HepG2 (cell line): ENCODE results near the gene TPSB2. TPM values are rescaled to one million over a fixed set of nuclear protein-coding genes. Genes with fewer than 3 reads are reported as not detected.

Experiments used
- ATAC-seq: fragments of 200-7000 bp; cut with Tn5 transposase; 3 replicates; pipeline ENCODE4 v1.9.1; 2020; ENCODE audit warnings: mild to moderate bottlenecking, moderate library complexity
- BruUV-seq: library from RNA; stranded (reverse); fragments of 400-500 nt; replicated peaks from 2 replicates; lab custom pipeline; 2021; lab: Mats Ljungman, UMichigan
- CTCF ChIA-PET: fragments of 300-600 bp; formaldehyde crosslinking; extraction: SDS; loops from one replicate; lab custom pipeline; 2021; ENCODE audit warnings: low total read pairs, inconsistent platforms, low intra/inter-chr PET ratio; lab: Yijun Ruan, JAX
- POLR2A ChIA-PET: fragments of 350-600 bp; sonication (Branson Sonifier 250); formaldehyde crosslinking; loops from one replicate; lab custom pipeline; 2020; ENCODE audit warnings: antibody characterized with exemption, inconsistent platforms; lab: Yijun Ruan, JAX
- DNase-seq: peaks from one replicate; pipeline ENCODE4 v3.0.0-alpha.2; 2015; ENCODE audit warnings: low spot score
- FAIRE-seq: peaks from 3 replicates; lab custom pipeline; 2011; peaks lifted over from hg19 to GRCh38; lab: Jason Lieb, UNC
- H2AFZ ChIP-seq: one replicate; pipeline ENCODE4 v1.6.1; 2011; ENCODE audit warnings: low read length, inconsistent platforms
- H3K27ac ChIP-seq: fragments of 300-600 bp; 3 replicates; pipeline ENCODE4 v1.8.0; 2011; ENCODE audit warnings: mixed run types, mild to moderate bottlenecking, mixed read lengths, low read length, inconsistent platforms; ENCODE audit not compliant: insufficient read depth; ENCODE audit errors: extremely low read length
- H3K27me3 ChIP-seq, 2 experiments: fragments of 200-600 bp in 1 of 2; 2 replicates in 1 of 2; 3 replicates in 1 of 2; pipeline versions ENCODE4 v1.6.0 to v1.8.0; 2011; ENCODE audit warnings: low read length in 2 of 2, mild to moderate bottlenecking in 2 of 2, moderate library complexity in 2 of 2, inconsistent platforms in 1 of 2; ENCODE audit not compliant: insufficient read depth in 2 of 2, control insufficient read depth in 1 of 2
- H3K36me3 ChIP-seq, 2 experiments: fragments of 200-600 bp in 1 of 2; replicated peaks in 1 of 2; 2 replicates in 1 of 2; 3 replicates in 1 of 2; pipeline versions ENCODE4 v1.5.1 to v1.8.0; 2011; ENCODE audit warnings: low read length in 2 of 2, inconsistent platforms in 1 of 2; ENCODE audit not compliant: insufficient read depth in 2 of 2, control insufficient read depth in 1 of 2
- H3K4me1 ChIP-seq: 2 replicates; pipeline ENCODE4 v1.5.1; 2012; ENCODE audit warnings: low read length, inconsistent platforms; ENCODE audit not compliant: insufficient read depth
- H3K4me2 ChIP-seq: 2 replicates; pipeline ENCODE4 v1.6.0; 2011; ENCODE audit warnings: low read depth, low read length, inconsistent platforms
- H3K4me3 ChIP-seq, 3 experiments: fragments of 200-600 bp in 1 of 3; sonication (generic), shearing (Covaris generic) in 1 of 3; replicated peaks in 1 of 3; 2 replicates each; pipeline ENCODE4 v1.5.1; 2011 to 2016; ENCODE audit warnings: low read length in 3 of 3, inconsistent platforms in 2 of 3, low read depth in 2 of 3, mild to moderate bottlenecking in 2 of 3, control low read depth in 1 of 3, mixed read lengths in 1 of 3; ENCODE audit not compliant: insufficient read depth in 1 of 3
- H3K79me2 ChIP-seq: one replicate; pipeline ENCODE4 v1.6.1; 2011; ENCODE audit warnings: low read length, inconsistent platforms; ENCODE audit not compliant: insufficient read depth
- H3K9ac ChIP-seq: 2 replicates; pipeline ENCODE4 v1.6.0; 2011; ENCODE audit warnings: mild to moderate bottlenecking, low read depth, low read length, inconsistent platforms; ENCODE audit not compliant: insufficient read depth
- H3K9me3 ChIP-seq: 2 replicates; pipeline ENCODE4 v1.5.1; 2012; ENCODE audit warnings: mild to moderate bottlenecking, low read length
- H4K20me1 ChIP-seq: 2 replicates; pipeline ENCODE4 v1.6.0; 2011; ENCODE audit warnings: inconsistent platforms, mild to moderate bottlenecking, low read length, moderate library complexity; ENCODE audit not compliant: insufficient read depth
- FOXK2 ChIP-seq: fragments of 450-650 bp; IDR thresholded peaks from 2 replicates; pipeline ENCODE4 v1.6.1; 2016
- KAT8 ChIP-seq: IDR thresholded peaks from 2 replicates; pipeline ENCODE4 v1.6.1; 2016; ENCODE audit warnings: missing genetic modification reagents, missing compliant biosample characterization
- KDM5A ChIP-seq: fragments of 200-600 bp; sonication (generic); IDR thresholded peaks from 2 replicates; pipeline ENCODE4 v1.7.0; 2018; ENCODE audit warnings: antibody characterized with exemption, mild to moderate bottlenecking, low read length, borderline replicate concordance
- POLR2A ChIP-seq, 2 experiments: IDR thresholded peaks; 2 replicates each; pipeline ENCODE4 v1.6.1; 2011; ENCODE audit warnings: low read depth in 2 of 2, low read length in 2 of 2, mild to moderate bottlenecking in 1 of 2, moderate library complexity in 1 of 2; ENCODE audit not compliant: insufficient read depth in 1 of 2
- SSRP1 ChIP-seq: IDR thresholded peaks from 2 replicates; pipeline ENCODE4 v1.6.1; 2016; ENCODE audit warnings: control low read depth
- ZC3H13 ChIP-seq: sonication (generic); formaldehyde crosslinking; IDR thresholded peaks from 2 replicates; pipeline ENCODE4 v1.8.1; 2023; ENCODE audit warnings: mild to moderate bottlenecking, missing genetic modification reagents, moderate library complexity
- ZNF441 ChIP-seq: sonication (generic); formaldehyde crosslinking; IDR thresholded peaks from 2 replicates; pipeline ENCODE4 v1.7.0; 2021; ENCODE audit warnings: missing genetic modification reagents, borderline replicate concordance
- ZNF747 ChIP-seq: sonication (generic); formaldehyde crosslinking; IDR thresholded peaks from 2 replicates; pipeline ENCODE4 v1.8.1; 2023; ENCODE audit warnings: missing genetic modification reagents, mild to moderate bottlenecking, borderline replicate concordance
- WGBS: methylation state at CpG from one replicate; pipeline ENCODE4 v1.1.6; 2017; ENCODE audit warnings: low lambda C conversion rate; 5-methylcytosine and 5-hydroxymethylcytosine counted together
- in situ Hi-C: cut with HindIII; loops from 2 replicates; pipeline ENCODE4 v1.10.0; 2017; ENCODE audit warnings: low pct_unique_long_range_greater_than_20kb; ENCODE audit not compliant: extremely low pct_ligation_motif_present
- intact Hi-C: fragments of 100-400 bp; cut with micrococcal nuclease; formaldehyde crosslinking; loops from one replicate; pipeline ENCODE4 v1.10.0; 2022; ENCODE audit not compliant: unreplicated experiment
- polyA plus RNA-seq, 8 experiments: library from polyadenylated mRNA; depleted of rRNA in 3 of 8; stranded (reverse) in 7 of 8; unstranded in 1 of 8; fragments of >200 nt; fragmentation: Illumina TruSeq in 4 of 8; extraction: Trizol in 4 of 8; gene quantifications; 2 replicates each; pipeline versions ENCODE4 v1.2.1 to v1.2.3, GENCODE V29; 2011 to 2016; ENCODE audit warnings: low read depth in 4 of 8, missing spikeins in 1 of 8, mixed read lengths in 1 of 8; ENCODE audit not compliant: insufficient read depth in 1 of 8
- total RNA-seq, 5 experiments: library from RNA; depleted of rRNA; stranded (reverse); fragments of >200 nt; fragmentation: Illumina TruSeq; extraction: Trizol; gene quantifications; 2 replicates each; pipeline ENCODE4 v1.2.3, GENCODE V29; 2016; ENCODE audit warnings: low read depth in 1 of 5
- TF ChIP-seq, protein P1 (sequence below): sonication (generic); formaldehyde crosslinking; IDR thresholded peaks from 2 replicates; pipeline ENCODE4 v1.4.0; 2020; ENCODE audit warnings: missing genetic modification reagents; ENCODE audit errors: not compliant biosample characterization
- TF ChIP-seq, protein P2 (sequence below): sonication (generic); formaldehyde crosslinking; IDR thresholded peaks from 2 replicates; pipeline ENCODE4 v1.4.0; 2020; ENCODE audit warnings: missing genetic modification reagents, mild to moderate bottlenecking, borderline replicate concordance
- TF ChIP-seq, protein P3 (sequence below): sonication (generic); formaldehyde crosslinking; conservative IDR thresholded peaks from 2 replicates; pipeline ENCODE4 v1.8.0; 2022; ENCODE audit warnings: mild to moderate bottlenecking, moderate library complexity, missing genetic modification reagents

Gene TPSB2
- total and polyA plus RNA-seq, 2 of the 13 experiments (the other 11 are each of a cell fraction or from before 2014, with no cell fraction given) = not detected

DNA sequence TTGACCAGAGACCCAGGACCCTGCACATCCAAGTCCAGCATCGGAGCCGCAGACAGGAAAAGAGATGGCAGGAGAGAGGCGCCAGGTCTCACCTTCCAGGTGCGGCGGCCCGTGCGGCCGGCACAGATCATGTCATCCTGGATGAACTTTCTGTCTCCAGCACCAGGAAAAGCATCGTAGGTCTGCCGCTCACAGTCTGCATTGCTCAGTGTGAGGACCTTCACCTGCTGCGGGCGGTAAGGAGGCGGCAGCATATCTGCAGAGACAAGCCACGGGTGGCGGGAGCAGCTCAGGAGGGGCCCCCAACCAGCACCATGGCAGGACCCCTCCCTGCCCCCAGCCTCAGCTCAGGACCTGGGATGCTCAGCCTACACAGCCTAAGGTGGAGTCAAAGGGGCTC, 43.8 kb upstream of the TPSB2 start:
- H3K36me3 ChIP-seq = no peaks in the 10 kb centered on the region
- no peaks in the 10 kb centered on the region for H4K20me1 ChIP-seq
- FAIRE-seq = no peak
- no TSS peak for BruUV-seq
- 60% methylated on average over 2 of the region's 15 CpGs for WGBS
- H3K27ac ChIP-seq = no peak overlapping the region
- no peak for TF ChIP-seq ZNF441
- TF ChIP-seq, protein P1, sequence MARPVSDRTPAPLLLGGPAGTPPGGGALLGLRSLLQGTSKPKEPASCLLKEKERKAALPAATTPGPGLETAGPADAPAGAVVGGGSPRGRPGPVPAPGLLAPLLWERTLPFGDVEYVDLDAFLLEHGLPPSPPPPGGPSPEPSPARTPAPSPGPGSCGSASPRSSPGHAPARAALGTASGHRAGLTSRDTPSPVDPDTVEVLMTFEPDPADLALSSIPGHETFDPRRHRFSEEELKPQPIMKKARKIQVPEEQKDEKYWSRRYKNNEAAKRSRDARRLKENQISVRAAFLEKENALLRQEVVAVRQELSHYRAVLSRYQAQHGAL = no peak
- TF ChIP-seq, protein P2, sequence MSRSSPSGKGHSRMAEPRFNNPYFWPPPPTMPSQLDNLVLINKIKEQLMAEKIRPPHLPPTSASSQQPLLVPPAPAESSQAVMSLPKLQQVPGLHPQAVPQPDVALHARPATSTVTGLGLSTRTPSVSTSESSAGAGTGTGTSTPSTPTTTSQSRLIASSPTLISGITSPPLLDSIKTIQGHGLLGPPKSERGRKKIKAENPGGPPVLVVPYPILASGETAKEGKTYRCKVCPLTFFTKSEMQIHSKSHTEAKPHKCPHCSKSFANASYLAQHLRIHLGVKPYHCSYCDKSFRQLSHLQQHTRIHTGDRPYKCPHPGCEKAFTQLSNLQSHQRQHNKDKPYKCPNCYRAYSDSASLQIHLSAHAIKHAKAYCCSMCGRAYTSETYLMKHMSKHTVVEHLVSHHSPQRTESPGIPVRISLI = no peak
- TF ChIP-seq, protein P3, sequence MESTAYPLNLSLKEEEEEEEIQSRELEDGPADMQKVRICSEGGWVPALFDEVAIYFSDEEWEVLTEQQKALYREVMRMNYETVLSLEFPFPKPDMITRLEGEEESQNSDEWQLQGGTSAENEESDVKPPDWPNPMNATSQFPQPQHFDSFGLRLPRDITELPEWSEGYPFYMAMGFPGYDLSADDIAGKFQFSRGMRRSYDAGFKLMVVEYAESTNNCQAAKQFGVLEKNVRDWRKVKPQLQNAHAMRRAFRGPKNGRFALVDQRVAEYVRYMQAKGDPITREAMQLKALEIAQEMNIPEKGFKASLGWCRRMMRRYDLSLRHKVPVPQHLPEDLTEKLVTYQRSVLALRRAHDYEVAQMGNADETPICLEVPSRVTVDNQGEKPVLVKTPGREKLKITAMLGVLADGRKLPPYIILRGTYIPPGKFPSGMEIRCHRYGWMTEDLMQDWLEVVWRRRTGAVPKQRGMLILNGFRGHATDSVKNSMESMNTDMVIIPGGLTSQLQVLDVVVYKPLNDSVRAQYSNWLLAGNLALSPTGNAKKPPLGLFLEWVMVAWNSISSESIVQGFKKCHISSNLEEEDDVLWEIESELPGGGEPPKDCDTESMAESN = no peak
- TF ChIP-seq SSRP1 (CRISPR knock-in tag) = no peak
- no peak for TF ChIP-seq ZC3H13 (CRISPR knock-in tag)
- TF ChIP-seq KAT8 (CRISPR knock-in tag) = no peak
- no peak for TF ChIP-seq FOXK2
- TF ChIP-seq POLR2A (IDR thresholded peaks at IDR 0.05; ENCODE audit: insufficient read depth in 1 of 2, low read depth in 2 of 2, low read length in 2 of 2) = no peak
- TF ChIP-seq KDM5A = no peak
- no peak for TF ChIP-seq ZNF747 (CRISPR knock-in tag)
- intact Hi-C loops (no loop called here), in situ Hi-C loops (no loop called here)
- no peak for DNase-seq
- no peak overlapping the region for H2AFZ ChIP-seq
- peaks cover 18 to 57% of the 10 kb centered on the region in 2 experiments for H3K27me3 ChIP-seq
- peaks cover 11% of the 10 kb centered on the region; the same call in 1 of the 2 replicates for H3K4me1 ChIP-seq
- H3K4me3 ChIP-seq = no peak overlapping the region
- ChIA-PET POLR2A (no interaction called here), CTCF (no interaction called here)
- no peak overlapping the region for H3K4me2 ChIP-seq
- no peaks in the 10 kb centered on the region for H3K79me2 ChIP-seq
- ATAC-seq = no peak
- H3K9ac ChIP-seq = no peak overlapping the region
- no peaks in the 10 kb centered on the region for H3K9me3 ChIP-seq
